DOHH2 (cell line): Measurements from ENCODE around the gene PPP1R12A.
"Not testable (repeated sequence)": the region's sequence is repeated elsewhere in the genome, so short reads cannot be mapped to it uniquely, and the experiment has no call there.

Experiments
- H3F3A ChIP-seq: fragments of 200-600 bp; sonication (generic), shearing (Covaris generic); 2 replicates; pipeline ENCODE4 v1.6.0; 2016; ENCODE audit warnings: antibody characterized with exemption, mild to moderate bottlenecking; ENCODE audit not compliant: control insufficient read depth, insufficient read depth
- H3K27ac ChIP-seq: fragments of 200-600 bp; sonication (generic); 2 replicates; pipeline ENCODE4 v1.5.1; 2014; ENCODE audit warnings: low read depth, mild to moderate bottlenecking, low read length, moderate library complexity
- H3K27me3 ChIP-seq: fragments of 200-600 bp; sonication (generic); 2 replicates; pipeline ENCODE4 v1.6.1; 2014; ENCODE audit warnings: mild to moderate bottlenecking, low read length, mixed read lengths; ENCODE audit not compliant: control insufficient read depth
- H3K36me3 ChIP-seq: fragments of 200-600 bp; sonication (generic); 2 replicates; pipeline ENCODE4 v1.6.1; 2014; ENCODE audit warnings: mild to moderate bottlenecking, low read length, moderate library complexity, mixed read lengths; ENCODE audit not compliant: control insufficient read depth
- H3K4me1 ChIP-seq: fragments of 200-600 bp; sonication (generic); 2 replicates; pipeline ENCODE4 v1.6.1; 2014; ENCODE audit warnings: mild to moderate bottlenecking, low read length, mixed read lengths; ENCODE audit not compliant: control insufficient read depth
- H3K4me2 ChIP-seq: fragments of 200-600 bp; sonication (generic); 2 replicates; pipeline ENCODE4 v1.6.0; 2014; ENCODE audit warnings: mild to moderate bottlenecking, low read length, moderate library complexity
- H3K4me3 ChIP-seq: fragments of 200-600 bp; sonication (generic); 2 replicates; pipeline ENCODE4 v1.5.1; 2014; ENCODE audit warnings: mild to moderate bottlenecking, low read length, mixed read lengths
- H3K79me2 ChIP-seq: fragments of 200-600 bp; sonication (generic); 2 replicates; pipeline ENCODE4 v1.6.1; 2014; ENCODE audit warnings: mild to moderate bottlenecking, low read length, mixed read lengths; ENCODE audit not compliant: control insufficient read depth
- H3K9me2 ChIP-seq: fragments of 200-600 bp; sonication (generic); replicated peaks from 2 replicates; pipeline ENCODE4 v1.6.1; 2014; ENCODE audit warnings: mild to moderate bottlenecking, low read length, mixed read lengths; ENCODE audit not compliant: control insufficient read depth
- H3K9me3 ChIP-seq: fragments of 200-600 bp; sonication (generic); 2 replicates; pipeline ENCODE4 v1.6.1; 2014; ENCODE audit warnings: antibody characterized with exemption, low read length, mixed read lengths; ENCODE audit not compliant: control insufficient read depth, insufficient read depth
- H4K20me1 ChIP-seq: fragments of 200-600 bp; sonication (generic); 2 replicates; pipeline ENCODE4 v1.6.0; 2014; ENCODE audit warnings: low read depth, mild to moderate bottlenecking, antibody characterized with exemption, low read length, moderate library complexity; ENCODE audit not compliant: control insufficient read depth, insufficient read depth
- EZH2phosphoT487 ChIP-seq: fragments of 200-600 bp; sonication (generic); IDR thresholded peaks from 2 replicates; pipeline ENCODE4 v1.6.1; 2017; ENCODE audit warnings: borderline replicate concordance, mild to moderate bottlenecking, antibody characterized with exemption, low read length, moderate library complexity, mixed read lengths
- TF ChIP-seq, protein P1 (sequence below): fragments of 200-600 bp; sonication (generic); IDR thresholded peaks from one replicate; pipeline ENCODE4 v1.5.1; 2014; ENCODE audit warnings: antibody characterized with exemption, mild to moderate bottlenecking, low read depth, low read length; ENCODE audit not compliant: poor library complexity, severe bottlenecking

PPP1R12A gene

DNA sequence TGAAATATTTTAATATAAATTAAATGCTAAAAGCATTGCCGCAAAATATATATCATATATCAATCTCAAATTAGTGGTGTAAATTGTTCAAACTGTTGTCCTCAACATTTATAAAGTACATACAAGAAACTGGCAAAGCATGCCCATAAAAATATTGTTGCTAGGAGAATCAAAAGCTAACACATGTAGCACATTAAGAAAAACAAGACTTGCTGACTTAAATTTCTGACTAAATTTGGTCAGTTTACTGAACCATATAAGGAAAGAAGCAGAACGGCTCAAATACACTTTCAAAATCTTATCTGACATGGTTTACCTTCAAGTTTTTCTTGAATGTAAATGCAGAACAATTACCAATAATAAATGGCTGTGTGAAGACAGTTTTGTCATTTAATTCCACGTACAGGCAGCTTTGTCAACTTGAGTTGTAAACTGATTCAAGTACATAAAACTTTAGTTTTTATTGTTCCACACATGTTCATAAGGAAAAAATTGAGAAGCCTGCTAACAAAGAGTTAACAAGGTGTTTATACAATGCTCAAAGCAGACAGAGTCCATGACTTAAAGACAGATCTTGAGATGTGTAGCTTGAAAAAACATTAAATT, 50.4 kb downstream of the PPP1R12A start:
- Histone ChIP-seq H3K27ac (no peak overlapping the region), H3K9me2 (no peaks in the 10 kb centered on the region), H3K4me3 (no peak overlapping the region), H3K4me1 (peaks cover 5% of the 10 kb centered on the region), H3K79me2 (peaks cover 98% of the 10 kb centered on the region), H3K27me3 (no peaks in the 10 kb centered on the region), H3F3A (peaks cover 2% of the 10 kb centered on the region; the same call in 1 of the 2 replicates), H3K4me2 (no peak overlapping the region), H3K36me3 (no peaks in the 10 kb centered on the region), H4K20me1 (peaks cover 19% of the 10 kb centered on the region; the same call in 1 of the 2 replicates), H3K9me3 (no peaks in the 10 kb centered on the region)
- TF ChIP-seq, protein P1, sequence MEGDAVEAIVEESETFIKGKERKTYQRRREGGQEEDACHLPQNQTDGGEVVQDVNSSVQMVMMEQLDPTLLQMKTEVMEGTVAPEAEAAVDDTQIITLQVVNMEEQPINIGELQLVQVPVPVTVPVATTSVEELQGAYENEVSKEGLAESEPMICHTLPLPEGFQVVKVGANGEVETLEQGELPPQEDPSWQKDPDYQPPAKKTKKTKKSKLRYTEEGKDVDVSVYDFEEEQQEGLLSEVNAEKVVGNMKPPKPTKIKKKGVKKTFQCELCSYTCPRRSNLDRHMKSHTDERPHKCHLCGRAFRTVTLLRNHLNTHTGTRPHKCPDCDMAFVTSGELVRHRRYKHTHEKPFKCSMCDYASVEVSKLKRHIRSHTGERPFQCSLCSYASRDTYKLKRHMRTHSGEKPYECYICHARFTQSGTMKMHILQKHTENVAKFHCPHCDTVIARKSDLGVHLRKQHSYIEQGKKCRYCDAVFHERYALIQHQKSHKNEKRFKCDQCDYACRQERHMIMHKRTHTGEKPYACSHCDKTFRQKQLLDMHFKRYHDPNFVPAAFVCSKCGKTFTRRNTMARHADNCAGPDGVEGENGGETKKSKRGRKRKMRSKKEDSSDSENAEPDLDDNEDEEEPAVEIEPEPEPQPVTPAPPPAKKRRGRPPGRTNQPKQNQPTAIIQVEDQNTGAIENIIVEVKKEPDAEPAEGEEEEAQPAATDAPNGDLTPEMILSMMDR: no peak
- TF ChIP-seq EZH2phosphoT487: no peak

DNA sequence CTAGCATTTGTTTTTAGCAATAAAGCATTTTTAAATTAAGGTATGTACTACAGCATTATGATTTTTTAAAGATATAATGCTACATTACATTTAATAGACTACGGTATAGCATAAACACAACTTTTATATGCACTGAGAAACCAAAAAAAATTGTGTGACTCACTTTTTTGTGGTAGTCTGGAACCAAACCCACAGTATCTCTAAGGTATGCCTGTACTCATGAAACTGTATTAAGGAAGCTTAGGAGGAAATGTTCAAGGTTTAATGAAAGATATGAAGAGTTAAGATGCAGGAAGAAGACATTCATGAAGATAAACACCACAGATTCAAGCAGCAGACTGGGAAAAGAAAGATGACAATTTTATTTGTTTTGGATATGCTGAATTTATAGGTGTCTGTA, 51.7 kb downstream of the PPP1R12A start:
- no peaks in the 10 kb centered on the region for H3K27me3 ChIP-seq
- H3K4me2 ChIP-seq: no peak overlapping the region
- H3K9me3 ChIP-seq: no peaks in the 10 kb centered on the region
- no peak for TF ChIP-seq EZH2phosphoT487
- TF ChIP-seq, protein P1: no peak
- peaks cover 5% of the 10 kb centered on the region for H3K4me1 ChIP-seq
- H3K27ac ChIP-seq: no peak overlapping the region
- H3K36me3 ChIP-seq: no peaks in the 10 kb centered on the region
- H3K4me3 ChIP-seq: no peak overlapping the region
- no peaks in the 10 kb centered on the region; the same call in 1 of the 2 replicates for H3F3A ChIP-seq
- H4K20me1 ChIP-seq: 0 out of 2 replicates have a peak, but pooled peaks cover 14% of the 10 kb centered on the region
- no peaks in the 10 kb centered on the region for H3K9me2 ChIP-seq
- H3K79me2 ChIP-seq: peaks cover 98% of the 10 kb centered on the region

DNA sequence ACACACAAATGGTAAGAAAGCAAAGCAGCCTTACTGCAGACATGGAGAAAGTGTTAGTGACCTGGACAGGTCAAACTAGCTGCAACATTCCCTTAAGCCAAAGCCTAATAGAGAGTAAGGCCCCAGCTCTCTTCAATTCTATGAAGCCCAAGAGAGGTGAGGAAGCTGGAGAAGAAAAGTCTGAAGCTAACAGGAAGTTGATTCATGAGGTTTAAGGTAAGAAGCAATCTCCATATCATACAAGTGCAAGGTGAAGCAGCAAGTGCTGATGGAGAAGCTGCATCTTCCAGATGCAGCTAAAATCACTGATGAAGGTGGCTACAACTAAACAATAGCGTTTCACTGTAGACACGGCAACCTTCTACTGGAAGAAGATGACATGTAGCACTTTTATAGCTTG, 53.5 kb downstream of the PPP1R12A start:
- H4K20me1 ChIP-seq: 0 out of 2 replicates have a peak, but pooled peaks cover 3% of the 10 kb centered on the region
- peaks cover 87% of the 10 kb centered on the region for H3K79me2 ChIP-seq
- no peaks in the 10 kb centered on the region for H3K9me3 ChIP-seq
- H3K27ac ChIP-seq: no peak overlapping the region
- H3K4me1 ChIP-seq: peaks cover 5% of the 10 kb centered on the region
- no peak overlapping the region for H3K4me2 ChIP-seq
- no peak for TF ChIP-seq EZH2phosphoT487
- TF ChIP-seq, protein P1: no peak
- H3K27me3 ChIP-seq: no peaks in the 10 kb centered on the region
- no peaks in the 10 kb centered on the region for H3F3A ChIP-seq
- H3K4me3 ChIP-seq: no peak overlapping the region
- no peaks in the 10 kb centered on the region for H3K9me2 ChIP-seq
- H3K36me3 ChIP-seq: no peaks in the 10 kb centered on the region

DNA sequence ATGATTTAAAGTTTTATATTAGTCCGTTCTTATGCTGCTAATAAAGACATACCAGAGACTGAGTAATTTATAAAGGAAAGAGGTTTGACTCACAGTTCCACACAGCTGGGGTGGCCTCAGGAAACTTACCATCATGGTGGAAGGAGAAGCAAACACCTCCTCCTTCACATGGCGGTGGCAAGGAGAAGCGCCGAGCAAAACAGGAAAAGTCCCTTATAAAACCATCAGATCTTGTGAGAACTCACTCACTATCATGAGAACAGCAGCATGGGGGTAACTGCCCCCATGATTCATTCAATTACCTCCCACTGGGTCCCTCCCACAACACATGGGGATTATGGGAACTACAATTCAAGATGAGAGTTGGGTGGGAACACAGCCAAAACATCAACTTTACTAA, 56.4 kb downstream of the PPP1R12A start:
- H3K9me3 ChIP-seq, H3K36me3 ChIP-seq, H3K4me3 ChIP-seq, H4K20me1 ChIP-seq, H3K4me1 ChIP-seq, H3K27ac ChIP-seq, H3K27me3 ChIP-seq, H3K4me2 ChIP-seq, H3F3A ChIP-seq, H3K9me2 ChIP-seq: not testable (repeated sequence)
- H3K79me2 ChIP-seq: peaks cover 78% of the 10 kb centered on the region
